Caco-2 (cell line): ENCODE data around the gene BAZ2A. TPM values are rescaled to one million over a fixed set of nuclear protein-coding genes. Genes with fewer than 3 reads are reported as not detected.

ENCODE experiments used
- BruUV-seq: library from RNA; stranded (reverse); fragments of 400-500 nt; replicated peaks from 2 replicates; lab custom pipeline; 2021; lab: Mats Ljungman, UMichigan
- CTCF ChIA-PET: fragments of 300-600 bp; sonication (Branson Sonifier 250); formaldehyde crosslinking; loops from one replicate; lab custom pipeline; 2022; ENCODE audit warnings: antibody characterized with exemption; lab: Charles Lee
- POLR2A ChIA-PET: fragments of 300-600 bp; sonication (Branson Sonifier 250); formaldehyde crosslinking; loops from one replicate; lab custom pipeline; 2022; ENCODE audit warnings: antibody characterized with exemption; lab: Charles Lee
- DNase-seq, 2 experiments: peaks; one replicate each; pipeline versions ENCODE4 v3.0.0 to v3.0.0-alpha.2; 2020 to 2022
- H3K27me3 ChIP-seq: replicated peaks from 2 replicates; pipeline ENCODE4 v1.6.0; 2011; ENCODE audit warnings: low read length; ENCODE audit not compliant: control insufficient read depth, insufficient read depth
- H3K36me3 ChIP-seq: 2 replicates; pipeline ENCODE4 v1.5.1; 2011; ENCODE audit warnings: low read length; ENCODE audit not compliant: control insufficient read depth, insufficient read depth
- H3K4me1 ChIP-seq: fragments of 250-450 bp; sonication (Bioruptor Pico); 2 replicates; pipeline ENCODE4 v1.5.1; 2020; ENCODE audit warnings: mild to moderate bottlenecking
- H3K4me3 ChIP-seq: 2 replicates; pipeline ENCODE4 v1.5.1; 2011; ENCODE audit warnings: low read depth, mild to moderate bottlenecking, control low read depth, low read length
- H3K9me3 ChIP-seq: fragments of 250-450 bp; sonication (Bioruptor Pico); 2 replicates; pipeline ENCODE4 v1.5.1; 2020; ENCODE audit warnings: mild to moderate bottlenecking, moderate library complexity
- H3K27ac Mint-ChIP-seq: one replicate; pipeline ENCODE4 v1.8.0; 2022; ENCODE audit warnings: mixed read lengths; ENCODE audit not compliant: unreplicated experiment
- H3K27me3 Mint-ChIP-seq: one replicate; pipeline ENCODE4 v1.8.0; 2022; ENCODE audit warnings: mixed read lengths; ENCODE audit not compliant: insufficient read depth, unreplicated experiment
- H3K36me3 Mint-ChIP-seq: one replicate; pipeline ENCODE4 v1.8.0; 2022; ENCODE audit warnings: mild to moderate bottlenecking, mixed read lengths; ENCODE audit not compliant: insufficient read depth, unreplicated experiment
- H3K4me1 Mint-ChIP-seq: one replicate; pipeline ENCODE4 v1.8.0; 2022; ENCODE audit warnings: low read depth, mixed read lengths; ENCODE audit not compliant: unreplicated experiment
- H3K4me3 Mint-ChIP-seq: one replicate; pipeline ENCODE4 v1.8.0; 2022; ENCODE audit warnings: mild to moderate bottlenecking, moderate library complexity, mixed read lengths; ENCODE audit not compliant: unreplicated experiment
- H3K9me3 Mint-ChIP-seq: one replicate; pipeline ENCODE4 v1.8.0; 2022; ENCODE audit warnings: mixed read lengths; ENCODE audit not compliant: unreplicated experiment
- CTCF ChIP-seq, 2 experiments: fragments of 200-600 bp in 1 of 2; IDR thresholded peaks; 1 replicate in 1 of 2; 2 replicates in 1 of 2; pipeline versions ENCODE4 v1.5.1 to v1.8.0; 2011 to 2022; ENCODE audit warnings: antibody characterized with exemption in 1 of 2, control low read depth in 1 of 2, inconsistent platforms in 1 of 2, low read depth in 1 of 2, low read length in 1 of 2, mild to moderate bottlenecking in 1 of 2, moderate library complexity in 1 of 2; ENCODE audit not compliant: insufficient read depth in 1 of 2, severe bottlenecking in 1 of 2, unreplicated experiment in 1 of 2
- intact Hi-C: fragments of 100-400 bp; cut with micrococcal nuclease; formaldehyde crosslinking; loops from one replicate; pipeline ENCODE4 v1.10.0; 2022; ENCODE audit not compliant: unreplicated experiment
- total RNA-seq: library from RNA; stranded (reverse); gene quantifications from 2 replicates; pipeline ENCODE4 v1.2.3, GENCODE V29; 2022

Gene BAZ2A
- total RNA-seq, 1 experiment from 2014 or later = 104 TPM

GRCh38 chr12:56645717-56646446 lies 15.8 kb upstream of the BAZ2A start, which contains the start of gene ATP5F1B:
ATP5F1B (minus strand) TSS chr12:56645984; CDS start chr12:56645963, 21 bp downstream.
- no peaks in the 10 kb centered on the region for H3K9me3 Mint-ChIP-seq
- CTCF ChIA-PET = interaction anchor here (0.5 to 1.3 kb wide), 3 partner anchors 9 to 155 kb away, joined by 3 to 11 read pairs (median 4); no protein-coding TSS in a partner anchor
- Histone ChIP-seq H3K36me3 (peaks cover 5% of the 10 kb centered on the region), H3K4me1 (peaks cover 7% of the 10 kb centered on the region), H3K27me3 (no peaks in the 10 kb centered on the region), H3K9me3 (no peaks in the 10 kb centered on the region), H3K4me3 (peak within 1 kb of the TSS; percentile 81)
- peak within 1 kb of the TSS; percentile 89 for H3K4me3 Mint-ChIP-seq
- peaks cover 7% of the 10 kb centered on the region for H3K4me1 Mint-ChIP-seq
- no peaks in the 10 kb centered on the region for H3K27me3 Mint-ChIP-seq
- TF ChIP-seq CTCF (IDR thresholded peaks at IDR 0.05; ENCODE audit: insufficient read depth in 1 of 2, low read depth in 1 of 2, low read length in 1 of 2, severe bottlenecking in 1 of 2, unreplicated experiment in 1 of 2) = no peak
- peak within 1 kb of the TSS; percentile 98 for H3K27ac Mint-ChIP-seq
- POLR2A ChIA-PET = interaction anchor here (0.6 to 1.5 kb wide), 5 partner anchors 9 to 528 kb away, joined by 3 to 18 read pairs (median 5); partner anchors contain the start of genes NACA, PTGES3 and ZC3H10
- BruUV-seq = no TSS peak
- DNase-seq = peak; percentile 97 to 99
- intact Hi-C loops = loop anchor here (1.0 to 2.0 kb wide), 3 partner anchors 9 to 79 kb away; partner anchors contain the start of genes NACA and PTGES3
- peaks cover 54% of the 10 kb centered on the region for H3K36me3 Mint-ChIP-seq

- Mint-ChIP-seq H3K27ac (peak overlapping the region; percentile 98), H3K27me3 (no peaks in the 10 kb centered on the region), H3K4me3 (peak overlapping the region; percentile 89), H3K4me1 (peaks cover 7% of the 10 kb centered on the region), H3K9me3 (no peaks in the 10 kb centered on the region), H3K36me3 (peaks cover 60% of the 10 kb centered on the region)
- DNase-seq = no peak
- CTCF ChIA-PET = interaction anchor here (1.3 kb wide), 1 partner anchor 9 kb away, joined by 11 read pairs; no protein-coding TSS in a partner anchor
- no peaks in the 10 kb centered on the region for H3K9me3 ChIP-seq
- H3K4me3 ChIP-seq = peak overlapping the region; percentile 81
- POLR2A ChIA-PET = interaction anchor here (0.6 to 1.5 kb wide), 5 partner anchors 8 to 527 kb away, joined by 3 to 18 read pairs (median 5); partner anchors contain the start of genes NACA, PTGES3 and ZC3H10
- no peak for TF ChIP-seq CTCF (IDR thresholded peaks at IDR 0.05; ENCODE audit: insufficient read depth in 1 of 2, low read depth in 1 of 2, low read length in 1 of 2, severe bottlenecking in 1 of 2, unreplicated experiment in 1 of 2)
- peaks cover 7% of the 10 kb centered on the region for H3K4me1 ChIP-seq
- H3K27me3 ChIP-seq = no peaks in the 10 kb centered on the region
- peaks cover 5% of the 10 kb centered on the region for H3K36me3 ChIP-seq
- intact Hi-C loops = no loop called here
- TSS peak; percentile 63 for BruUV-seq
These were observed 15.1 kb upstream of the BAZ2A start for GRCh38 chr12:56645201-56645716.

DNA sequence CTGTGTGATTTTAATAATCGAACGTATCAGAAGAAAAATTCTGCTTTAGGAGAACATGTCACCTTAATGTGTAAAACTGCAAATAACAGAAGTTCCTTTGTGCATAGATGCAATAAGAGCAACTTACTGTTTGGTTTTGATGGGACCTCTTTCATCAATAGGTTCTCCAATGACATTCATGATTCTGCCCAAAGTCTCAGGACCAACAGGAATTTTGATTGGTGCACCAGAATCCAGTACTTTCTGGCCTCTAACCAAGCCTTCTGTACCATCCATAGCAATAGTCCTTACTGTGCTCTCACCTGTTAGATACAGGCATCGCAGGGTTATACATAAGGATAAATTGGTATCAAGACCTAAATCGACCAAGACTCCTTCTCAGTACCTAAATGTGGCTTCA lies 14.5 kb upstream of the BAZ2A start:
- no TSS peak for BruUV-seq
- H3K27ac Mint-ChIP-seq = peak overlapping the region; percentile 98
- Histone ChIP-seq H3K27me3 (no peaks in the 10 kb centered on the region), H3K36me3 (peaks cover 5% of the 10 kb centered on the region), H3K4me3 (peak overlapping the region; percentile 81), H3K4me1 (peaks cover 7% of the 10 kb centered on the region), H3K9me3 (no peaks in the 10 kb centered on the region)
- H3K9me3 Mint-ChIP-seq = no peaks in the 10 kb centered on the region
- ChIA-PET CTCF (no interaction called here), POLR2A (no interaction called here)
- no peak for TF ChIP-seq CTCF (IDR thresholded peaks at IDR 0.05; ENCODE audit: insufficient read depth in 1 of 2, low read depth in 1 of 2, low read length in 1 of 2, severe bottlenecking in 1 of 2, unreplicated experiment in 1 of 2)
- intact Hi-C loops = no loop called here
- peaks cover 7% of the 10 kb centered on the region for H3K4me1 Mint-ChIP-seq
- H3K36me3 Mint-ChIP-seq = peaks cover 66% of the 10 kb centered on the region
- H3K27me3 Mint-ChIP-seq = no peaks in the 10 kb centered on the region
- peak overlapping the region; percentile 89 for H3K4me3 Mint-ChIP-seq
- no peak for DNase-seq
